GM19452 (cell line): ENCODE results near the gene TCEAL3.
A peak's percentile ranks its signal among the peaks of the same experiment; 100 is the strongest.
"Not testable (repeated sequence)": the region's sequence is repeated elsewhere in the genome, so short reads cannot be mapped to it uniquely, and the experiment has no call there.

Experiments
- ATAC-seq: cut with Tn5 transposase; IDR thresholded peaks from one replicate; pipeline ENCODE4 v1.9.1; 2021; ENCODE audit not compliant: unreplicated experiment

The TCEAL3 gene

GRCh38 chrX:103607364-103608305, at the start of gene TCEAL3:
TCEAL3 (plus strand) TSS chrX:103607963; CDS start chrX:103609065, 1,102 bp downstream.
- peak; percentile 71 for ATAC-seq

GRCh38 chrX:103560256-103560655, 47.5 kb upstream of the TCEAL3 start:
- ATAC-seq, result no peak

- ATAC-seq, result no peak
Measured at GRCh38 chrX:103562801-103563200, 45.0 kb upstream of the TCEAL3 start.

GRCh38 chrX:103565197-103565596, 42.6 kb upstream of the TCEAL3 start:
- ATAC-seq, result no peak

- no peak for ATAC-seq
Measured at GRCh38 chrX:103565752-103566151, 42.0 kb upstream of the TCEAL3 start.

- no peak for ATAC-seq
Measured at GRCh38 chrX:103571121-103571520, 36.6 kb upstream of the TCEAL3 start.

- ATAC-seq, result no peak
Measured at GRCh38 chrX:103571726-103572125, 36.0 kb upstream of the TCEAL3 start.

- ATAC-seq, result no peak
Measured at GRCh38 chrX:103573202-103573601, 34.6 kb upstream of the TCEAL3 start.

GRCh38 chrX:103584596-103584995, 23.2 kb upstream of the TCEAL3 start:
- no peak for ATAC-seq

- ATAC-seq, result peak; percentile 87
Measured at GRCh38 chrX:103585411-103586313, 22.1 kb upstream of the TCEAL3 start, which contains the start of gene TCEAL4. TCEAL4 (plus strand) TSS chrX:103585515; CDS start chrX:103586676, 1,161 bp downstream.

GRCh38 chrX:103586314-103586646, 21.5 kb upstream of the TCEAL3 start:
- no peak for ATAC-seq

- no peak for ATAC-seq
Measured at GRCh38 chrX:103586659-103587058, 21.1 kb upstream of the TCEAL3 start.

- ATAC-seq, result not testable (repeated sequence)
Measured at GRCh38 chrX:103592295-103592694, 15.5 kb upstream of the TCEAL3 start.

- ATAC-seq, result not testable (repeated sequence)
Measured at GRCh38 chrX:103595202-103595601, 12.6 kb upstream of the TCEAL3 start.

GRCh38 chrX:103608306-103608963, 672 bp downstream of the TCEAL3 start:
- ATAC-seq, result peak; percentile 15

GRCh38 chrX:103610282-103610681, 2.5 kb downstream of the TCEAL3 start:
- no peak for ATAC-seq

- no peak for ATAC-seq
Measured at GRCh38 chrX:103613362-103613890, 5.7 kb downstream of the TCEAL3 start.

GRCh38 chrX:103614999-103615398, 7.2 kb downstream of the TCEAL3 start:
- no peak for ATAC-seq

- ATAC-seq, result no peak
Measured at GRCh38 chrX:103615781-103616371, 8.1 kb downstream of the TCEAL3 start.

- no peak for ATAC-seq
Measured at GRCh38 chrX:103616676-103617186, 9.0 kb downstream of the TCEAL3 start.
